Upper lobe of left lung (tissue), 6 donors: ENCODE results near the gene ADGRG1. TPM values are rescaled to one million over a fixed set of nuclear protein-coding genes. Genes with fewer than 3 reads are reported as not detected.

Experiments used
- ATAC-seq, 2 donors: fragments of 200-7000 bp; cut with Tn5 transposase; one replicate each; pipeline ENCODE4 v1.9.1; 2022; ENCODE audit warnings: mild to moderate bottlenecking in 2 of 2, moderate library complexity in 2 of 2; ENCODE audit not compliant: low FRiP score in 2 of 2
- DNase-seq, 2 donors: peaks; one replicate each; pipeline ENCODE4 v3.0.0-alpha.2; 2019 to 2020
- H3K27ac ChIP-seq, 4 donors: fragments of 200-600 bp; sonication (generic); one replicate each; pipeline ENCODE4 v1.5.1; 2016 to 2019
- H3K27me3 ChIP-seq, 4 donors: fragments of 200-600 bp; sonication (generic); one replicate each; pipeline ENCODE4 v1.5.1; 2017 to 2019
- H3K36me3 ChIP-seq, 4 donors: fragments of 200-600 bp; sonication (generic); one replicate each; pipeline ENCODE4 v1.5.1; 2016 to 2019
- H3K4me1 ChIP-seq, 4 donors: fragments of 200-600 bp; sonication (generic); one replicate each; pipeline ENCODE4 v1.5.1; 2018 to 2019
- H3K4me3 ChIP-seq, 4 donors: fragments of 200-600 bp; sonication (generic); one replicate each; pipeline ENCODE4 v1.5.1; 2017 to 2019; ENCODE audit warnings: mild to moderate bottlenecking in 2 of 4, moderate library complexity in 1 of 4
- H3K9me3 ChIP-seq, 4 donors: fragments of 200-600 bp; sonication (generic); one replicate each; pipeline ENCODE4 v1.5.1; 2018 to 2019
- CTCF ChIP-seq, 6 experiments: fragments of 450-650 bp in 4 of 6; fragments of 200-600 bp in 2 of 6; sonication (generic) in 2 of 6; IDR thresholded peaks; one replicate each; pipeline ENCODE4 v1.5.1; 2016 to 2019; ENCODE audit warnings: antibody characterized with exemption in 6 of 6
- EP300 ChIP-seq, 4 donors: sonication (generic); formaldehyde crosslinking; IDR thresholded peaks; one replicate each; pipeline ENCODE4 v1.5.1; 2017; ENCODE audit warnings: antibody characterized with exemption in 4 of 4, control low read depth in 2 of 4
- POLR2A ChIP-seq, 4 donors: fragments of 450-650 bp; IDR thresholded peaks; one replicate each; pipeline ENCODE4 v1.5.1; 2016 to 2017; ENCODE audit warnings: antibody characterized with exemption in 4 of 4, mild to moderate bottlenecking in 2 of 4
- POLR2AphosphoS5 ChIP-seq, 2 donors: sonication (generic); formaldehyde crosslinking; IDR thresholded peaks; one replicate each; pipeline ENCODE4 v1.5.1; 2017; ENCODE audit warnings: antibody characterized with exemption in 2 of 2
- WGBS, 2 donors: methylation state at CpG; one replicate each; pipeline ENCODE4 v1.1.5; 2017 to 2018; 5-methylcytosine and 5-hydroxymethylcytosine counted together
- total RNA-seq, 6 donors: library from RNA; depleted of rRNA in 4 of 6; stranded (reverse); fragments of >200 nt in 4 of 6; gene quantifications; one replicate each; pipeline versions ENCODE4 v1.1.0 to v1.2.1, GENCODE V29; 2016 to 2021
- donor health status: DM: no; HTN: no; CAD: no; lungs with moderate emphysema.
- donor health status: DM: no; HTN: yes; CAD: no; lungs with severe emphysema.

ADGRG1 gene
- total RNA-seq, 6 donors from 2014 or later = 34.6 to 89.3 (median 40.4) TPM

- TF ChIP-seq POLR2A (IDR thresholded peaks at IDR 0.05) = no peak
- no peak for TF ChIP-seq EP300 (IDR thresholded peaks at IDR 0.05)
- TF ChIP-seq POLR2AphosphoS5 (IDR thresholded peaks at IDR 0.05) = no peak
- no peak for TF ChIP-seq CTCF (IDR thresholded peaks at IDR 0.05)
- 89 to 90% methylated on average over 8 of the region's 8 CpGs for WGBS, 2 donors
- Histone ChIP-seq H3K36me3 (no peaks in the 10 kb centered on the region), H3K4me1 (peaks cover 0 to 16% (median 11%) of the 10 kb centered on the region in 4 donors), H3K4me3 (no peak overlapping the region), H3K27ac (peak overlapping the region in 1 of 4 donors; percentile 56), H3K27me3 (no peaks in the 10 kb centered on the region), H3K9me3 (no peaks in the 10 kb centered on the region)
- DNase-seq = peak in 1 of 2 donors; percentile 22
- ATAC-seq = no peak
Measured at GRCh38 chr16:57608462-57609113, 19.8 kb upstream of the ADGRG1 start.

GRCh38 chr16:57609541-57610401 lies 18.7 kb upstream of the ADGRG1 start:
- no peaks in the 10 kb centered on the region for H3K27me3 ChIP-seq
- peak overlapping the region in 3 of 4 donors; percentile 26 to 69 (median 58) for H3K27ac ChIP-seq
- H3K4me3 ChIP-seq = no peak overlapping the region
- TF ChIP-seq POLR2A (IDR thresholded peaks at IDR 0.05) = peak in 1 of 4 donors; percentile 17
- TF ChIP-seq POLR2AphosphoS5 (IDR thresholded peaks at IDR 0.05) = no peak
- TF ChIP-seq CTCF (IDR thresholded peaks at IDR 0.05) = peak in 2 of 6 experiments; percentile 14 to 28
- TF ChIP-seq EP300 (IDR thresholded peaks at IDR 0.05) = no peak
- ATAC-seq = peak; percentile 39 to 68
- H3K9me3 ChIP-seq = no peaks in the 10 kb centered on the region
- H3K36me3 ChIP-seq = no peaks in the 10 kb centered on the region
- no peak for DNase-seq
- 44 to 45% methylated on average over 12 of the region's 12 CpGs for WGBS, 2 donors
- H3K4me1 ChIP-seq = peaks cover 0 to 16% (median 11%) of the 10 kb centered on the region in 4 donors

GRCh38 chr16:57610611-57611010 lies 17.8 kb upstream of the ADGRG1 start:
- peak overlapping the region in 2 of 4 donors; percentile 58 to 69 for H3K27ac ChIP-seq
- TF ChIP-seq CTCF (IDR thresholded peaks at IDR 0.05) = no peak
- no peak for TF ChIP-seq EP300 (IDR thresholded peaks at IDR 0.05)
- no peak for TF ChIP-seq POLR2A (IDR thresholded peaks at IDR 0.05)
- no peak for TF ChIP-seq POLR2AphosphoS5 (IDR thresholded peaks at IDR 0.05)
- WGBS, 2 donors = 82 to 89% methylated on average over 3 to 4 of the region's 4 CpGs
- H3K36me3 ChIP-seq = no peaks in the 10 kb centered on the region
- DNase-seq = no peak
- peaks cover 0 to 16% (median 11%) of the 10 kb centered on the region in 4 donors for H3K4me1 ChIP-seq
- no peaks in the 10 kb centered on the region for H3K9me3 ChIP-seq
- H3K4me3 ChIP-seq = no peak overlapping the region
- no peak for ATAC-seq
- no peaks in the 10 kb centered on the region for H3K27me3 ChIP-seq

- WGBS, 2 donors = 69% methylated on average over 3 of the region's 3 CpGs
- DNase-seq = no peak
- no peak for ATAC-seq
Measured at GRCh38 chr16:57611181-57611580, 17.2 kb upstream of the ADGRG1 start.

GRCh38 chr16:57611706-57612105 lies 16.7 kb upstream of the ADGRG1 start:
- no peak overlapping the region for H3K27ac ChIP-seq
- no peak overlapping the region for H3K4me3 ChIP-seq
- WGBS, 2 donors = 91 to 92% methylated on average over 4 of the region's 4 CpGs
- no peaks in the 10 kb centered on the region for H3K9me3 ChIP-seq
- H3K27me3 ChIP-seq = no peaks in the 10 kb centered on the region
- peaks cover 0 to 16% (median 11%) of the 10 kb centered on the region in 4 donors for H3K4me1 ChIP-seq
- H3K36me3 ChIP-seq = no peaks in the 10 kb centered on the region
- DNase-seq (no peak), ATAC-seq (no peak)
- TF ChIP-seq EP300 (IDR thresholded peaks at IDR 0.05) (no peak), POLR2AphosphoS5 (IDR thresholded peaks at IDR 0.05) (no peak), POLR2A (IDR thresholded peaks at IDR 0.05) (no peak), CTCF (IDR thresholded peaks at IDR 0.05) (no peak)

More at GRCh38 chr16:57611181-57611580, 17.2 kb upstream of the ADGRG1 start:
- Histone ChIP-seq H3K36me3 (no peaks in the 10 kb centered on the region), H3K27ac (no peak overlapping the region), H3K4me3 (no peak overlapping the region), H3K27me3 (no peaks in the 10 kb centered on the region), H3K4me1 (peaks cover 0 to 16% (median 11%) of the 10 kb centered on the region in 4 donors), H3K9me3 (no peaks in the 10 kb centered on the region)
- TF ChIP-seq EP300 (IDR thresholded peaks at IDR 0.05) (no peak), POLR2AphosphoS5 (IDR thresholded peaks at IDR 0.05) (no peak)
